Neural progenitor cell (in vitro differentiated cells): Measurements from ENCODE around the gene SERPINE1.

Experiments
- EZH2phosphoT487 ChIP-seq: fragments of 200-600 bp; sonication (generic); IDR thresholded peaks from 2 replicates; pipeline ENCODE4 v1.6.1; 2017; ENCODE audit warnings: antibody characterized with exemption
- TF ChIP-seq, protein P1 (sequence below): fragments of 200-600 bp; sonication (generic); IDR thresholded peaks from 2 replicates; pipeline ENCODE4 v1.5.1; 2017; ENCODE audit warnings: antibody characterized with exemption, mild to moderate bottlenecking

GRCh38 chr7:101106386-101106785 lies 20.5 kb upstream of the SERPINE1 start:
- TF ChIP-seq, protein P1, sequence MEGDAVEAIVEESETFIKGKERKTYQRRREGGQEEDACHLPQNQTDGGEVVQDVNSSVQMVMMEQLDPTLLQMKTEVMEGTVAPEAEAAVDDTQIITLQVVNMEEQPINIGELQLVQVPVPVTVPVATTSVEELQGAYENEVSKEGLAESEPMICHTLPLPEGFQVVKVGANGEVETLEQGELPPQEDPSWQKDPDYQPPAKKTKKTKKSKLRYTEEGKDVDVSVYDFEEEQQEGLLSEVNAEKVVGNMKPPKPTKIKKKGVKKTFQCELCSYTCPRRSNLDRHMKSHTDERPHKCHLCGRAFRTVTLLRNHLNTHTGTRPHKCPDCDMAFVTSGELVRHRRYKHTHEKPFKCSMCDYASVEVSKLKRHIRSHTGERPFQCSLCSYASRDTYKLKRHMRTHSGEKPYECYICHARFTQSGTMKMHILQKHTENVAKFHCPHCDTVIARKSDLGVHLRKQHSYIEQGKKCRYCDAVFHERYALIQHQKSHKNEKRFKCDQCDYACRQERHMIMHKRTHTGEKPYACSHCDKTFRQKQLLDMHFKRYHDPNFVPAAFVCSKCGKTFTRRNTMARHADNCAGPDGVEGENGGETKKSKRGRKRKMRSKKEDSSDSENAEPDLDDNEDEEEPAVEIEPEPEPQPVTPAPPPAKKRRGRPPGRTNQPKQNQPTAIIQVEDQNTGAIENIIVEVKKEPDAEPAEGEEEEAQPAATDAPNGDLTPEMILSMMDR, result no peak
- TF ChIP-seq EZH2phosphoT487, result no peak
